GM12878 (cell line): Measurements from ENCODE around the gene NUDCD2. TPM values are rescaled to one million over a fixed set of nuclear protein-coding genes. Genes with fewer than 3 reads are reported as not detected.

Experiments
- ATAC-seq: fragments of 200-7000 bp; cut with Tn5 transposase; 3 replicates; pipeline ENCODE4 v1.9.1; 2020; ENCODE audit warnings: mild to moderate bottlenecking, moderate library complexity
- BruUV-seq: library from RNA; stranded (reverse); fragments of 400-500 nt; replicated peaks from 2 replicates; lab custom pipeline; 2021; lab: Mats Ljungman, UMichigan
- CTCF ChIA-PET: fragments of 300-600 bp; sonication (Branson Sonifier 250); formaldehyde crosslinking; extraction: SDS; loops from one replicate; lab custom pipeline; 2021; ENCODE audit warnings: inconsistent platforms; lab: Yijun Ruan, JAX
- POLR2A ChIA-PET: fragments of 350-600 bp; formaldehyde crosslinking; extraction: SDS; loops from one replicate; lab custom pipeline; 2021; ENCODE audit warnings: inconsistent platforms; lab: Charles Lee
- RAD21 ChIA-PET: fragments of 300-600 bp; sonication (Branson Sonifier 250); formaldehyde crosslinking; loops from one replicate; lab custom pipeline; 2023; ENCODE audit warnings: antibody characterized with exemption; ENCODE audit not compliant: unreplicated experiment; lab: Charles Lee
- SMC1A ChIA-PET: fragments of 300-600 bp; sonication (Branson Sonifier 250); formaldehyde crosslinking; loops from one replicate; lab custom pipeline; 2023; ENCODE audit not compliant: unreplicated experiment, uncharacterized antibody; lab: Charles Lee
- DNase-seq: peaks from one replicate; pipeline ENCODE4 v3.0.0-alpha.2; 2011; ENCODE audit warnings: low read depth, low spot score
- FAIRE-seq: peaks from 3 replicates; lab custom pipeline; 2011; peaks lifted over from hg19 to GRCh38; lab: Jason Lieb, UNC
- H2AFZ ChIP-seq: 2 replicates; pipeline ENCODE4 v1.6.0; 2011; ENCODE audit warnings: low read depth, low read length, control low read depth; ENCODE audit not compliant: control insufficient read depth
- H3K27ac ChIP-seq: 2 replicates; pipeline ENCODE4 v1.5.1; 2011; ENCODE audit warnings: control low read depth; ENCODE audit not compliant: control insufficient read depth, insufficient read depth
- H3K27me3 ChIP-seq, 2 experiments: replicated peaks in 1 of 2; 2 replicates each; pipeline versions ENCODE4 v1.6.0 to v1.6.1; 2011; ENCODE audit warnings: low read length in 1 of 2; ENCODE audit not compliant: control insufficient read depth in 2 of 2, insufficient read depth in 2 of 2
- H3K36me3 ChIP-seq, 2 experiments: 2 replicates each; pipeline ENCODE4 v1.5.1; 2011; ENCODE audit warnings: low read length in 1 of 2; ENCODE audit not compliant: control insufficient read depth in 2 of 2, insufficient read depth in 2 of 2
- H3K4me1 ChIP-seq: 2 replicates; pipeline ENCODE4 v1.6.1; 2011; ENCODE audit warnings: mild to moderate bottlenecking, low read length, moderate library complexity, mixed read lengths; ENCODE audit not compliant: control insufficient read depth, insufficient read depth
- H3K4me2 ChIP-seq: 2 replicates; pipeline ENCODE4 v1.6.0; 2011; ENCODE audit warnings: control low read depth; ENCODE audit not compliant: control insufficient read depth, insufficient read depth
- H3K4me3 ChIP-seq: fragments of 200-600 bp; sonication (generic); 2 replicates; pipeline ENCODE4 v1.5.1; 2016
- H3K79me2 ChIP-seq: 2 replicates; pipeline ENCODE4 v1.6.0; 2011; ENCODE audit warnings: low read length; ENCODE audit not compliant: control insufficient read depth, insufficient read depth
- H3K9ac ChIP-seq: 2 replicates; pipeline ENCODE4 v1.8.0; 2011; ENCODE audit warnings: low read length, control low read depth, mixed read lengths; ENCODE audit not compliant: control insufficient read depth, insufficient read depth
- H3K9me3 ChIP-seq: replicated peaks from 3 replicates; pipeline ENCODE4 v1.5.1; 2011; ENCODE audit warnings: mild to moderate bottlenecking, low read length; ENCODE audit not compliant: control insufficient read depth, insufficient read depth
- H4K20me1 ChIP-seq: 2 replicates; pipeline ENCODE4 v1.6.0; 2011; ENCODE audit not compliant: control insufficient read depth, insufficient read depth
- CBX5 ChIP-seq: sonication (generic); IDR thresholded peaks from 2 replicates; pipeline ENCODE4 v1.6.1; 2016; ENCODE audit warnings: low read depth, moderate library complexity, mild to moderate bottlenecking, inconsistent platforms
- EGR1 ChIP-seq, 2 experiments: IDR thresholded peaks; 1 replicate in 1 of 2; 2 replicates in 1 of 2; pipeline ENCODE4 v1.6.1; 2011 to 2012; ENCODE audit warnings: low read depth in 2 of 2, low read length in 2 of 2, borderline replicate concordance in 1 of 2, mild to moderate bottlenecking in 1 of 2, moderate library complexity in 1 of 2
- KDM1A ChIP-seq: fragments of 200-600 bp; sonication (generic); IDR thresholded peaks from 2 replicates; pipeline ENCODE4 v1.6.1; 2016; ENCODE audit warnings: borderline replicate concordance
- LARP7 ChIP-seq: fragments of 450-650 bp; IDR thresholded peaks from 2 replicates; pipeline ENCODE4 v1.6.1; 2017; ENCODE audit warnings: mild to moderate bottlenecking
- MEF2B ChIP-seq: fragments of 450-650 bp; IDR thresholded peaks from 2 replicates; pipeline ENCODE4 v1.6.1; 2018; ENCODE audit warnings: mild to moderate bottlenecking, moderate library complexity; ENCODE audit not compliant: partially characterized antibody, poor library complexity, severe bottlenecking
- PAX8 ChIP-seq: fragments of 450-650 bp; IDR thresholded peaks from 2 replicates; pipeline ENCODE4 v1.6.1; 2017; ENCODE audit warnings: mild to moderate bottlenecking, moderate library complexity
- SMAD1 ChIP-seq: fragments of 450-650 bp; IDR thresholded peaks from 2 replicates; pipeline ENCODE4 v1.6.1; 2018; ENCODE audit warnings: mild to moderate bottlenecking, low read depth; ENCODE audit not compliant: partially characterized antibody
- SP1 ChIP-seq: IDR thresholded peaks from one replicate; pipeline ENCODE4 v1.6.1; 2011; ENCODE audit warnings: low read depth, low read length
- WGBS: methylation state at CpG from one replicate; pipeline ENCODE4 v1.1.6; 2016; ENCODE audit warnings: low lambda C conversion rate; ENCODE audit not compliant: insufficient replicate concordance, insufficient coverage; ENCODE audit errors: missing lambda C conversion rate; 5-methylcytosine and 5-hydroxymethylcytosine counted together
- in situ Hi-C: fragments of 300-500 bp; cut with MboI; formaldehyde crosslinking; loops from 9 replicates; pipeline ENCODE4 v1.14.3; 2018; ENCODE audit warnings: mixed read lengths
- intact Hi-C: fragments of 100-400 bp; cut with micrococcal nuclease; formaldehyde crosslinking; loops from one replicate; pipeline ENCODE4 v1.14.2; 2022; ENCODE audit not compliant: unreplicated experiment
- polyA plus RNA-seq, 11 experiments: library from polyadenylated mRNA; depleted of rRNA in 4 of 11; unstranded in 6 of 11; stranded (reverse) in 5 of 11; fragments of >200 nt; fragmentation: Nextera tagmentation in 4 of 11; fragmentation: Illumina TruSeq in 1 of 11; extraction: Ambion mirVana in 4 of 11; extraction: Trizol in 1 of 11; gene quantifications; 1 replicate in 1 of 11; 2 replicates in 10 of 11; pipeline versions ENCODE4 v1.2.1 to v1.2.3, GENCODE V29; 2011 to 2016; ENCODE audit warnings: inconsistent platforms in 2 of 11, missing spikeins in 2 of 11, low read depth in 1 of 11
- total RNA-seq, 4 experiments: library from RNA; depleted of rRNA in 3 of 4; stranded (reverse); fragments of >200 nt in 3 of 4; fragmentation: Illumina TruSeq in 1 of 4; extraction: Trizol in 1 of 4; gene quantifications; 2 replicates each; pipeline versions ENCODE4 v1.2.1 to v1.2.3, GENCODE V29; 2013 to 2021
- TF ChIP-seq, protein P1 (sequence below): fragments of 450-650 bp; IDR thresholded peaks from 2 replicates; pipeline ENCODE4 v1.6.1; 2017; ENCODE audit warnings: mild to moderate bottlenecking, low read depth, inconsistent platforms; ENCODE audit not compliant: poor library complexity, severe bottlenecking

Gene NUDCD2
- total and polyA plus RNA-seq, 10 of the 15 experiments (the other 5 are each of a cell fraction or from before 2014, with no cell fraction given) = 9.1 to 133 (median 24.6) TPM

DNA sequence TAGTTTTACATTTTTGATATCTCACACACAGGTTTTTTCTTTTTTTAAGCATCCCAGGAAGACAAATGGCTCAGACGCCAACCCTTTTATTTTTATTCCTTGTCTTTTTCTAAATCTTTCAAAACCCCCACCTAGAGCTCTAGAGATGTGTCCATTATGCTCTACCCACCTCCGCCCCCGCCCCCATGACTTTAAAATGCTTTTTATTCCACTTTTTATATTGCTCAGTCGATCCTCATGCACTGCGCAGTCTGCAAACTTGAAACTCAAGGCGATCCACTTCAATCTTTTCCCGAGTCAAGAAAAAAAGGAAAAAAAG, 45.1 kb upstream of the NUDCD2 start:
- intact Hi-C loops (loop anchor here (1.0 to 5.0 kb wide), 3 partner anchors 45 to 408 kb away; partner anchors contain the start of genes CCNG1, HMMR and NUDCD2), in situ Hi-C loops (no loop called here)
- WGBS = 0% methylated on average over 7 of the region's 7 CpGs
- peaks cover 3% of the 10 kb centered on the region; the same call in 1 of the 2 replicates for H3K4me1 ChIP-seq
- no peaks in the 10 kb centered on the region for H3K27me3 ChIP-seq
- peak overlapping the region; percentile 43 for H3K27ac ChIP-seq
- H3K79me2 ChIP-seq = peaks cover 54% of the 10 kb centered on the region
- RAD21 ChIA-PET = interaction anchor here (1.0 to 2.1 kb wide), 3 partner anchors 41 to 67 kb away, joined by 4 to 22 read pairs (median 8); partner anchors contain the start of genes CCNG1, HMMR and NUDCD2
- DNase-seq = no peak
- TSS peak; percentile 98 for BruUV-seq
- SMC1A ChIA-PET = interaction anchor here (1.1 to 3.7 kb wide), 6 partner anchors 21 to 67 kb away, joined by 3 to 14 read pairs (median 4); partner anchors contain the start of gene HMMR
- POLR2A ChIA-PET = interaction anchor here (0.6 to 4.6 kb wide), 8 partner anchors 32 to 68 kb away, joined by 3 to 61 read pairs (median 4); partner anchors contain the start of genes CCNG1, HMMR and NUDCD2
- peak overlapping the region; percentile 84 for H3K4me3 ChIP-seq
- H3K4me2 ChIP-seq = peak overlapping the region; percentile 93
- peak; percentile 9 for ATAC-seq
- peak overlapping the region; percentile 93 for H3K9ac ChIP-seq
- no peaks in the 10 kb centered on the region for H3K9me3 ChIP-seq
- H4K20me1 ChIP-seq = no peaks in the 10 kb centered on the region
- no peak for FAIRE-seq
- H3K36me3 ChIP-seq = no peaks in the 10 kb centered on the region
- peak overlapping the region; percentile 22 for H2AFZ ChIP-seq
- CTCF ChIA-PET = interaction anchor here (0.7 to 1.1 kb wide), 6 partner anchors 21 to 1177 kb away, joined by 3 to 9 read pairs (median 4); no protein-coding TSS in a partner anchor
- TF ChIP-seq SP1 (no peak), SMAD1 (peak; percentile 15), CBX5 (no peak), MEF2B (no peak), LARP7 (no peak), PAX8 (no peak; the same call in 1 of the 2 replicates), KDM1A (no peak), EGR1 (IDR thresholded peaks at IDR 0.05; ENCODE audit: borderline replicate concordance in 1 of 2, low read depth in 2 of 2, low read length in 2 of 2) (peak in 1 of 2 experiments; percentile 47; a peak in 1 of 3 replicates)
- TF ChIP-seq, protein P1, sequence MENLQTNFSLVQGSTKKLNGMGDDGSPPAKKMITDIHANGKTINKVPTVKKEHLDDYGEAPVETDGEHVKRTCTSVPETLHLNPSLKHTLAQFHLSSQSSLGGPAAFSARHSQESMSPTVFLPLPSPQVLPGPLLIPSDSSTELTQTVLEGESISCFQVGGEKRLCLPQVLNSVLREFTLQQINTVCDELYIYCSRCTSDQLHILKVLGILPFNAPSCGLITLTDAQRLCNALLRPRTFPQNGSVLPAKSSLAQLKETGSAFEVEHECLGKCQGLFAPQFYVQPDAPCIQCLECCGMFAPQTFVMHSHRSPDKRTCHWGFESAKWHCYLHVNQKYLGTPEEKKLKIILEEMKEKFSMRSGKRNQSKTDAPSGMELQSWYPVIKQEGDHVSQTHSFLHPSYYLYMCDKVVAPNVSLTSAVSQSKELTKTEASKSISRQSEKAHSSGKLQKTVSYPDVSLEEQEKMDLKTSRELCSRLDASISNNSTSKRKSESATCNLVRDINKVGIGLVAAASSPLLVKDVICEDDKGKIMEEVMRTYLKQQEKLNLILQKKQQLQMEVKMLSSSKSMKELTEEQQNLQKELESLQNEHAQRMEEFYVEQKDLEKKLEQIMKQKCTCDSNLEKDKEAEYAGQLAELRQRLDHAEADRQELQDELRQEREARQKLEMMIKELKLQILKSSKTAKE = peak; percentile 31
